ENCODE data around the gene TMC1.
"Not testable (repeated sequence)": the region's sequence is repeated elsewhere in the genome, so short reads cannot be mapped to it uniquely, and the experiment has no call there.

TMC1 gene

DNA sequence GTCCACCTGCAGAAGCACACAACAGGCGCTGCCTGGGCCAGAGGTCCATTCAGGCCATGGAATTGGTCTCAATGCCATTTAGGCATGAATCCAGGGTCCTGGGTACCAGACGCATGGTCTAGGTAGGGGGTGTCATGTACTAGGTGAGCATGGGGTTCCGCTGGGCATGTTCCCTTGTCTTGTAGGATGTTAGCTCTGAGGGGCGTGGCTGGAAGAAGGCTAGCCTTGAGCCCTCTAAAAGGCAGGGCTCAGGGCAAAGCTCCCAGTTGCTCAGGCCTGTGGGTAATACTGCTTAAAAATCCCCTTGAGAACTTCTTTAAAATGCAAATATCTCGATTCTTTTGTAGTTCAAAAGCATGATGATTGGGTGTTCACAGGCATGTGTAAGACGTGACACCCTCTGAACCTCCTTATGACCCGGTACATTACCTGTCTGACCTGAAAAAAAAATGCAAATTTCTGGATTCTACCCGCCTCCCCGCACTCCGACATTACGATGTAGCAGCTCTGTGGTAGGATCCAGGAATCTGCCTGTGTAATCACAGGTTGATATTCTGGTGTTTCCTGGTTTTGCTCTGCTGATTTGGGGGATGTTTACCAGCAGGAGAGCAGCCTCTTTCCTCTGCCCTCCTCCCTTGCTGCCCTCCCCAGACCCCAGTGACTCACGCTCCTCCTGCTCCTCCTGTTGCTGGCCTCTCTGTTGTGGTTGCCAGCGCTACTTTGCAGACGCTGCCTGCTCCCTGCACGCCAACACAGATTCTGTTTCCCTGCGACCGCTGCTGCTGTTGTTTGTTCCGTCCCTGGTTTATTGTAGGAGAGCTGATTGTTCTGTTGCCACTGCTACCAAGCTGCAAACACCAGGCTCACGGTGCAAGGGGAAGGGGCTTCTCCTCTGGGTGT, 5.7 kb downstream of the TMC1 start:
- DNase-seq, result peak; percentile 45 to 79 (median 68)

DNA sequence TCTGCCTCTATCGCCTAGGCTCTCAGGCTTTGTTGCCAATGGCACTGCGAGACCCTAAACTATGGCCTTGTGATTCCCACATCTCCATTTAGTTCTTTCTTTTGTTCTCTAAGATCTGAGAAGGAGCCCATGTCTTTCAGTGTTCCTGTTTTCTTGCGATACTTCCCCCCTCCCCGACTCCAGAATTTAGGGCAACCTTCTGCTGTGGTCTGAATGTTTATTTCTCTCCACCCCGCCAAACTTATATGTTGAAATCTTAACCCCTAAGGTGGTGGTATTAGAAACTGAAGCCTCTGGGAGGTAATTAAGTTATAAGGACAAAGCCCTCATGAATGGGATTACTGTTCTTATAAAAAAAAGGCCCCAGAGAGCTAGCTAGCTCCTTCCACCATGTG, 6.4 kb downstream of the TMC1 start:
- DNase-seq, result no peak

DNA sequence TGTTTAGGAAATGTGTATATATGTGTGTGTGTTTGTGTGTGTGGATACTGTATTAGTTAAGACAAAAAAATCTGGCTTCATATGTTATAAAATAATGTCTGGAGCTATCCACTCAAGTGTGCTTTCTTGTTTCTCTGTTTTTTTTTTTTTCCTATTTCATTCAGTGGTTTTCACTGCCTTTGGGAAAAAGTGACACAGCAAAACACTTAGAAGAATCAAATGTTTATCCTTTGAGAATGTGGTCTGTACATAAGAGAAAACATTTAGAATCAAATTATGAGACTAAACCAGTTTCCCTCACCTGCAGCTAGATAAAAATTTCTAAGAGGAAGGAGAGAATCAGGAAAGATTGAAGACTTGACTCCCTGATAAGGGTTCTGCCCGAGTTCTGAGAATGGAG, 8.1 kb downstream of the TMC1 start:
- no peak for DNase-seq

DNA sequence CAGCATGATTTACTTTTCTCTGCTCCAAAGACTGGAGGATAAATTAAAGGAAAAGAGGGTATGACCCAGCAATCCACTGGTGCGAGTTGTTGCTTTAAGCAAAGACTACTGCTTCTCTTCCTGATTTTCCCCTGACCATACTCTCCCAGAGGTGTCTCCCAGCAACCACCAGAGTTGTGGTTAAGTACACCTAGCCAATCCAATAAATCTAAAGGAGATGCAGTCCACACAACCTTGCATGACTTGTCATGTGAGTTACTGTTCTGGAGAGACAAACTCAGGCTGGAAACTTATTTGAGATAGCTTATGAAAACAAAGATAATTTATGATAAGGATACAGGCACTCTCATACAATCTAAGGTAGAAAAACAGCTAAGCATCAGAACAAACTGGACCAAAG, 11.9 kb downstream of the TMC1 start:
- no peak for DNase-seq

DNA sequence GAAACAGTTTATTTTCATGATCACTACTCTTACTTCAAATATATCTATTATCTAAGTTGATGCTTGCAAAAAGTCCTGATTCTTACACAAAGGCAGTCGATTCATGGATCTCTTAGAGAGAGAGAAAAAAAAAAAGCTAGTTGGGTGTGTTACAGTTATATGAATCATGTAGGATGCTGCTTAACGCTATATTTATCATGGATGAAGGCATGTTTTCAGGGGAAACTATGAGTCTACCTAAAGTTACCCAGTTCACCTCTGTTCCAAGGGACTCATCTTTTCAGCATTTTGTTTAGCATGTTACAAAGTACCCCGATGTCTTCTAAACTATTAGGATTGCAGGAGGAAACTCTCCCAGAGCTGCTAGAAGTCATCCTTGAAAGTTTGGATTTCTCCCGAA, 13.5 kb downstream of the TMC1 start:
- no peak for DNase-seq

DNA sequence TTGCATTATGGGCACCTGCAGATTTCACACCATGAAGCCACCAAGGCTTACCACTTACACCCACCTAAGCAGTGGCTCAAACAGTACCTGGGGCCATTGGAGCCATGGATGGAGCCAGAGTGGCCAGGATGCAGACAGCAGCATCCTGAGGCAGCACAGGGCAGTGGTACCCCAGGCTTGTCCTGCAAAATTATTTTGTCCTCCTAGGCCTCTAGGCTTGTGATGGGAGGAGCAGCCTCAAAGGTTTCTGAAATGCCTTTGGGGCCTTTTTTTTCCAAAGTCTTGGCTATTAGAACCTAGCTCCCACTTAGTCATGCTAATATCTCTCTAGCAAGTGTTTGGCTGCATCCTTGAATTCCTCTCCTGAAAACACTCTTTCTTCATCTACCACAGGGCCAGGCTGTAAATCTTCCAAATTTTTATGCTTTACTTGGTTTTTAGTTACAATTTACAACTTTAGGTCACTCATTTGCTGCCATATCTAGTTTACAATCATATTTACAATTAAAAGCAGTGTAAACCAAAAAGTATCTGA, 15.7 kb downstream of the TMC1 start:
- no peak for DNase-seq

DNA sequence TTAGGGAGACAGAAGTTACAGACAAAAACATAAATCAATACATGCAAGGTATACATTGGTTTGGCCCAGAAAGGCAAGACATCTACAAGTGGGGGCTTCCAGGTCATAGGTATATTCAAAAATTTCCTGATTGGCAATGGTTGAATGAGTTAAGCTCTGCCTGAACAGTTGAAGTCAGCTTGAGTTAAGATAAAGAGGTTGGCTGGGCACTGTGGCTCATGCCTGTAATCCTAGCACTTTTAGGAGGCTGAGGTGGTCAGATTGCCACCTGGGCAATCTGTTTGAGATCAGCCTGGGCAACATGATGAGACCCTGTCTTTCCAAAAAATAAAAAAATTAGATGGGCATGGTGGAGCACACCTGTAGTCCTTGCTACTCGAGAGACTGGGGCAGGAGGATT, 16.3 kb downstream of the TMC1 start:
- no peak for DNase-seq

DNA sequence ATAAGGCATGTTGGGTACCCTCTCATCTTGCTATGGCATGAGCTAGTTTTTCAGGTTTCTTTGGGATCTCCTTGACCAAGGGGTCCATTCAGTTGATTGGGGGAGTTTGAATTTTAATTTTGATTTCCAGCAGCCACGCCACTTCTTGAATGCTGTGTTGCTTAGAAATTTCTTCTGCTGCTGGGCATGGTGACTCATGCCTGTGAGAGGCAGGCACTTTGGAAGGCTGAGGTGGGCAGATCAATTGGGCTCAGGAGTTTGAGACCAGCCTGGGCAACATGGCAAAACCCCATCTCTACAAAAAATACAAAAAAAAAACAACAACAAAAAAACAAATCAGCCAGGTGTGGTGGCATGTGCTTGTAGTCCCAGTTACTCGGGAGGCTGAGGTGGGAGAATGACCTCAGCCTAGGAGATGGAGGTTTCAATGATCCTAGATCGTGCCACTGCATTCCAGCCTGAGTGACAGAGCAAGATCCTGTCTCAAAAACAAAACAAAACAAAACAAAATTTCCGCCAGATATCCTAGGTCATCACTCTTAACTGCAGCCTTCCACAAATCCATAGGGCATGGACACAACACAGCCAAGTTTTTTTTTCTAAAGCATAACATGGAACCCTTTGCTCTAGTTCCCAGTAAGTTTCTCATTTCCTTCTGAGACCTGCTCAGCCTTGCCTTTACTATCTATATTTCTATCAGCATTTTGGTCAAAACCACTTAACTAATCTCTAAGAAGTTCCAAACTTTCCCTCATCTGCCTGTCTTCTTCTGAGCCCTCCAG, 17.7 kb downstream of the TMC1 start:
- no peak for DNase-seq

DNA sequence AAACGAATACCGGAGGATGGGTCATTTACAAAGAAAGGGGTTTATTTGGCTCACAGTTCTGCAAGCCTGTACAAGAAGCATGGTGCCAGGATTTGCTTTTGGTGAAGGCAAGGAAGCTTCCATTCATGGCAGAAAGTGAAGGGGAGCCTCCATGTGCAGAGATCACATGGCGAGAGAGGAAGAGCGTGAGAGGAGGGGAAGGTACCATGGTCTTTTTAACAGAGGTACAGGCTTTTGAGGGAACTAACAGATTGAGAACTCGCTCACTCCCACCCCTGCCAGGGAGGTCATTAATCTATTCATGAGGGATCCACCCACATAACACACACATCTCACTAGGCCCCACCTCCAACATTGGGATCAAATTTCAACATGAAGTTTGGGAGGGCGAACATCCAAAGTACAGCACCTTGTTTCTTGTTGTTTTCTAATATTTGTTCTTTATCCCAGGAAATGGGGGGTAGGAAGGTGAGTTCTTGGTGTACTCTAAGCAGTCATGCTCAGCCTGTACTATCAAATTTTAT, 18.5 kb downstream of the TMC1 start:
- DNase-seq, result no peak

DNA sequence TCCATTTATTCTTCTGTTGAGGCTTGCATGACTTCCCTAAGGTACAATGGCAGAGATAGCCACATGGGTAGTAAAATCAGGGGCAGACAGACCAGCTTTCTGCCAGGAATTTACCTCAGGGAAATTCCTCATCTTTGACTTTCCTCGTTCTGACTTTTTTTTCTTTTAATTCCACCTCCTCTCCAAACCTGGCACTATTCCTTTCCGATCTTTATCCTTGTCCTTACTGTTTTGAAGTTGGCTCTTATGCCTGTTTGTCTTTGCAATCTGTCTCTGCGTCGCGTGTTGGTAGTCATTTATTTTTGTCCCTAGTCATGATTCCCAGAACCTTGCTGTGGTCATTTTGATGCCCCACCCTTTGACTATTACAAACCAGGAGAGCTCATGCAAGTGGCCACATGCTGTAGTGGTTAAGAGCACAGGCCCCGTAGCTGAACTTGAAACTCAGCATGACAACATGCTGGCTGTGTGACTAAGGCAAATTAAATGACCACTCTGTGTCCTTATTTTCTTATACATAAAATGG, 19.0 kb downstream of the TMC1 start:
- no peak for DNase-seq

DNA sequence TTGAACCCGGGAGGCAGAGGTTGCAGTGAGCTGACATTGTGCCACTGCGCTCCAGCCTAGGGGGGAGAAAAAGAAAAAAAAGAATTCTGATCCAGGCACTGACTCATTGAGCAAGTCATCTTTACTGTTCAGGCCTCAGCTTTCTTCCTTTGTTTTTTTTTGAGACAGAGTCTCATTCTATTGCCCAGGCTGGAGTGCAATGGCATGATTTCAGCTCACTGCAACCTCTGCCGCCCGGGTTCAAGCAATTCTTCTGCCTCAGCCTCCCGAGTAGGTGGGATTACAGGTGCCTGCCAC, 21.1 kb downstream of the TMC1 start:
- DNase-seq, result not testable (repeated sequence)

DNA sequence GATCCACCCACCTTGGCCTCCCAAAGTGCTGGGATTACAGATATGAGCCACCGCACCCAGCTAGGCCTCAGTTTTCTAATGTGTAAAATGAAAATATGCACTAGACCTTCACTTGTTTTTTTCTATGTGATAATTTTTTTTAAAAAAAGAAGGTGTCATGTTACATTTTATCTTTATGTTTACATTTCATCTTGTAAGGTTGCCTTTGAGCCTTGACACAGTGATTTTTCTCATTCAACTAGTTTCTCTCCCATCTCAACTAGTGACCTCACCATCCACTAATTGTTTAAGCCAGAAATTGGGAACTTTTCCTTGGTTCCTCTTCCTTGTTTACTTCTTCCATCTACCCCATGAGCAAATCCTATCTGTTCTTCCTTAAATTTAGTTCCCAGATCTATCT, 21.5 kb downstream of the TMC1 start:
- DNase-seq, result no peak

DNA sequence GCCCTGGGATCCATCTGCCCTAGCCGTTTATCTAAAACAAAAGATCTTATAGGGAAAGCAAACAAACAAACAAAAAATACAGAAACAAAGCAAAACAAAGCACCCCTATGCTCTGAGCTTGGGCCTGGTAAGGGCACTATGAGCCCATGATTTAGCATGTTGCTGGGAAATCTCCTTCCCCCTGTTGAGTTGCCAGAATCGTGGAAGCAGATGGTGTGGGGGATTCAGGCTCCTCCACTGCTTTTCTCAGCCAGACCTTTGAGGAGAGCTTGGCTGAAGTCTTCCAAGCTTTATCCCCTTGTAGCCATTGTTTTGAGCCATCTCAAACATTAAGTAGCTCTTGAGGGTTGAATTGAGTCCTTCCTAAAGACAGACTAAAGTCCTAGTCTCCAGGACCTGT, 29.9 kb downstream of the TMC1 start:
- no peak for DNase-seq

DNA sequence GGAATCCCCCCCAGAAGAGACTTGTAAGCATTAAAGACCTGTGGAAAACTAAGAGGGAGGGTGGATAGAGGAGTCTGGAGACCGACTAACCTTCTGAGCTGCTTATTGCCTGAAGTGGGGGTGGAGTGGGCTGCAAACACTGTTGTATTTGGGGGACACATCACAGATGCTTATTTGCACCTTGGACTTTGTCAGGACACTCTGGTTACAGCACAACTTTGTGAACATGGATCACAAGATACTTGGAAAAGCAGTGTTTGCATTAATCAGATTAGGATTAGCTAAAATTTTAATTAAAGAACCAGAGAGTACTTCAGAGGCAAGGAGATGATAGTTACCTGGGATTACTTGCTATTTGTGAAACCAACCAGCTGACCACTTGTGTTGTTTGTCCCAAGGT, 30.9 kb downstream of the TMC1 start:
- no peak for DNase-seq

DNA sequence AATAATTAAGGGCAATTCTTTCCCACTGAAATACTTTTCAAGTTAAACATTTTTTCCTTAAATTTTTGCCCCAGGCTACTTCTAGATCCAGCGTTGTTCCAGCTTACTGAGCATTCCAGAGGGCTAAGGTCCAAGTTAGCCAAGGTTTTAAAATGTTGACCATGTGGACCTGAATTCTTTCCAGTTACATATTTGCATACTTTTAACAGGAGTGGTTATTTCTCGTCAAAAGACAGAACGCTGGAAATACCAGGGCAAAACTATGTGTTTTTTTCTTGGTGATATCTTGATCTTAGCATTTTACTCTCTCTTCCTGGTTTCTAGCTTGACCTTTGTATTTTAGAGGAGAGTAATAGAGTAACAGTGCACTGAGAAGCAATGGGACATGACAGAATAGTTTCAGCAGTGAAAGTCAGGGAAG, 32.8 kb downstream of the TMC1 start:
- no peak for DNase-seq

DNA sequence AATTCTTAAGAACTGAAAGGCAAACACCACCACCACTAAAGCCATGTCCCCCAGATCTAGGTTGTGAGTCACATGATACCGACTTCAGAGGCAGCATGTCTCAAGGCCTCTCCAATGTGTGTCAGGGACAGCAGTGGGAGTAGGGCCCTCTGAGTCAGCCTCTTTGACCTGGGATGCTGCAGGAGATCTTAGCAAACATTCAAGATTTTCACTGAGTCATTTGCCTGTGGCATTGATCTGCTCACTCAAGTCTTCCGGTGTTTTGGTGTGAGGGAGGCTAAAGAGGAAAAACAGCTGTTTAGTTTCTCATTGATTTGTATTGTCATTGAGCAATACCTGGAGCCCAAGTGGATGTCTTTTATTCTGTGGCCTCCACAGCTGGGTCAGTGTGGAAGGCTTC, 36.1 kb downstream of the TMC1 start:
- DNase-seq, result no peak

DNA sequence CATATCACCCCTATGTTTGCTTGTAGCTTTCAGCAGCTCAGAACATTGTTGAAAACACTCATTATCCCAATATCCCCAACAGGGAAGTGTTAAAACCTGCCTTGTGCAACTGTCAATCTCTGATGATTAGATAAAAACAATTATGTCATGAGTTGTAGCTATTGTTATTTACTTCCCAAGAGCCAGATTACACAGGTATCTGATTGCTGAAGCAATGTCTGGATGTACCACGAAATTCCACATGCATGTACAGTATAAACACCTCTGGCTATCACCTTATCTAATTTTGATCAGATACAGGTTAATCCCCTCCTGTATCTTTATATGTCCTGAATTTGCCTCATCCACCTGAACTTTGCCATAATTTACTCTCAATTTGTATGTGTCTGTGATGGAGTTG, 38.7 kb downstream of the TMC1 start:
- DNase-seq, result no peak

DNA sequence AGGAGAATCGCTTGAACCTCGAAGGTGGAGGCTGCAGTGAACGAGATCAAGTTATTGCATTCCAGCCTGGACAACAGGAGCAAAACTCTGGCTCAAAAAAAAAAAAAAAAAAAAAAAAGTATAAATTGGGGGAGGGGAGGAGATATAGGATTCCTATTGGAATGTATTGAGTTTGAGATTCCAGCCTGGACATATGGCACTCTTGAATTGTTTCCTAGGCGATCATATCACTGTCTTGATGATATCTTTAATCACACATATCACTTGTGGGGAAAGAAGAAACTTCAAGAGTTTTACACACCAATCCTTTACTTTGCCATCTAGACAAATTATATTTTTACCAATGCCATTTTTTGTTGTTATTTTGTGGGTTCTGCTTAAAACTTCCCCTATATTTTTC, 42.4 kb downstream of the TMC1 start:
- DNase-seq, result no peak

DNA sequence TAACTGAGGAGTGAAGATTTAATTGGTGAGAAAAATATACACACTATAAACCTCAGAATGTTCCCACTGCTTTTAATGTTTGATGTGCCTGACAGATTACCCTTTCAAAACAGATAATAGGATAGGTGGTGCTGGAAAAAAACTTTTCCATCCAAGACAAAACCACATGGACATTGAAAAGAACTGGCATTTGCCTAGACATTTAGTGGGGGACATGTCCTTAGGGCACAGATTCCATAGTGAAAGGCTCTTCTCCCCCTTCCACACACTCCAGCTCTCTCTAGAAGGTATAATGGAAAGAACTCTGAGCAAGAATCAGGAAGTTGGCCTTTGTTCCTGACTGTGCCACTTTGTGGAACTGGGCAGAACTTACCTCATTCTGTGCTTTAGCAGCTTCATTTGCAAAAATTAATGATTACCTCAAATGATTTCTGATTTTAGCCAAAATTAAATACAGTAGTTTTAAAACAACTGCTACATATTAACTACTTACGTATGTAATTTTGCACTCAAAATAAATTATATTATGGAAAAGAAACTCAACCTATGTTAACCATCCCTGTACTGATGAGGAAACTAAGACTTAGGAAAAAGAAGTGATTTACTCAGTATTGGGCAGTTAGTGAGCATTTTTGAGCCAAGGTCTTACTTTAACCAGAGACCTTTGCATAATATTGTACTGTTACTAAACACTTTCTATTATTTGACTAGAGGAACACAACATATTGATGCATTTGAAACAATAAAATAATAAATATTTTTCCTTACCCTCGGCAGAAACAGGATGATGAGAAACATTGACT, 43.3 kb downstream of the TMC1 start:
- DNase-seq, result no peak

DNA sequence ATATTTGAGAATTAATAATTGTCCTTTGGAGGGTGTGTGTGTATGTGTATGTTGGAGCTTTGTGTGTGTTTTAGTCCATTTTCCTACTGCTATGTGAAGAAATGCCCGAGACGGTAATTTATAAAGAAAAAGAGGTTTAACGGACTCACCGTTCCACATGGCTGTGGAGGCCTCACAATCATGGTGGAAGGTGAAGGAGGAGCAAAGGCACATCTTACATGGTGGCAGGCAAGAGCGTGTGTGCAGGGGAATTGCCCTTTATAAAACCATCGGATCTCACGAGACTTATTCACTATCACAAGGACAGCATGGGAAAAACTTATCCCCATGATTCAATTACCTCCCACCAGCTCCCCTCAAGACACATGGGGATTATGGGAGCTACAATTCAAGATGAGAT, 44.1 kb downstream of the TMC1 start:
- DNase-seq, result no peak

DNA sequence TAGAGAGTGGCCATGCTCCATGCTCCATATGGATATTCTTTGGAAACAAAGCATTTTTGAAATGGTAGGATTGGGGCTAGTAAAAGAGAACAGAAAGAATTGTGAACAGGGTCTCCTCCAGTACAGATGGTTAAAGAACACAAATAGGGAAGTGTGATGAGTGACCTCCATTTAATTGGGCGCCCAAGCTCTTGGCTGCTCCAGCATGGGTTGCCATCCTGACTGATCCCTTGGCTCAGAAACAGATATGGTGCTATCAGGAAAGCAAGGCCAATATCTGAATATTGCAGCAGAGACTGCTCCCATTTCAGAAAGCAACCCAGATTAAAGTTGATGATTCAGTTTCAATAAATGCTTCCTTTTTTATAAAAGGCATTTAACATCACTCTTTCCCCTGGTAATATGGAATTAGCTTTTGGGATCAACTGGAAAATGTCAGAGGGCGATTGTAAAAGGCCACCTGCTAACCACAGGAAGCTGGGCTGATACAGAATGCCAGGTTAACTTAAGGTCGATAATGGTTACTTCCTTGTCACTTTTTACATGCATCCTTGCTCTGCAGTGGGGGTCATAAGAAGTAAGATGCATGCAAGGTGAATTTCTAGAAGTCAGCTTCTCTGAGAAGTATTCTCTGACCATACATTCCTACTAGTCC, 52.9 kb downstream of the TMC1 start:
- DNase-seq, result no peak

DNA sequence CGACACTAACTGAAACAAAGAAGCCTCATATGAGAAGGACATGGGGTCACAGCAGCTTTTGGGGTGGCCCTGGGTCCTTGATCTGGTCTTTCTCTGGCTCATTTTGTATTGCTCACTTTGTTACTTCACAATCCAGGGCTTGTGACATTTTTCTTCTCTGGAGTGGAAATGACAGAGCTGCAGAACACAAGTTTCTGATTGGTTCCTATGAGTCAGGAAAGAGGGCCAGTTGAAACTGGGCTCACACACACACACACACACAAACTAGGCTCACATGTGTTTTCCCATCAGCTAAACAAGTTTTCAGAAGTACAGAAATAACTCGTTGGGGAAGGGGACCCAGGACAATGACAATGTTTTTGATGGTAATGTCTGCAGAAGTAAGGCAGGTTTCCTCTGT, 54.3 kb downstream of the TMC1 start:
- no peak for DNase-seq
